Activated CD4-positive, alpha-beta memory T cell treated with anti-CD3 and anti-CD28 coated beads for 36 hours (primary cell): ENCODE measurements around the gene XYLT2. TPM values are rescaled to one million over a fixed set of nuclear protein-coding genes. Genes with fewer than 3 reads are reported as not detected.

Experiments
- CTCF ChIA-PET: fragments of 350-600 bp; sonication (Branson Sonifier 250); formaldehyde crosslinking; loops from one replicate; lab custom pipeline; 2021; ENCODE audit warnings: antibody characterized with exemption, inconsistent platforms; lab: Charles Lee
- POLR2A ChIA-PET: fragments of 350-600 bp; sonication (Branson Sonifier 250); formaldehyde crosslinking; loops from one replicate; lab custom pipeline; 2021; ENCODE audit warnings: antibody characterized with exemption; lab: Charles Lee
- DNase-seq: peaks from one replicate; pipeline ENCODE4 v3.0.0-alpha.2; 2020
- H3K27ac Mint-ChIP-seq: one replicate; pipeline ENCODE4 v1.8.0; 2021; ENCODE audit warnings: mixed read lengths
- H3K27me3 Mint-ChIP-seq: one replicate; pipeline ENCODE4 v1.8.0; 2021; ENCODE audit warnings: mixed read lengths
- H3K36me3 Mint-ChIP-seq: one replicate; pipeline ENCODE4 v1.8.0; 2021; ENCODE audit warnings: mixed read lengths
- H3K4me1 Mint-ChIP-seq: one replicate; pipeline ENCODE4 v1.8.0; 2021; ENCODE audit warnings: low read depth, mixed read lengths
- H3K4me3 Mint-ChIP-seq: one replicate; pipeline ENCODE4 v1.8.0; 2021; ENCODE audit warnings: mild to moderate bottlenecking, mixed read lengths
- H3K9me3 Mint-ChIP-seq: one replicate; pipeline ENCODE4 v1.8.0; 2021; ENCODE audit warnings: mixed read lengths
- intact Hi-C: fragments of 100-400 bp; cut with micrococcal nuclease; formaldehyde crosslinking; loops from one replicate; pipeline ENCODE4 v1.15.1; 2023
- total RNA-seq, 2 experiments: library from RNA; stranded (reverse); gene quantifications; one replicate each; pipeline ENCODE4 v1.2.3, GENCODE V29; 2021

Gene XYLT2
- total RNA-seq, 2 experiments from 2014 or later: 41.3 to 43.3 TPM

GRCh38 chr17:50359005-50359699 lies 13.2 kb downstream of the XYLT2 start:
- H3K4me3 Mint-ChIP-seq: no peak overlapping the region
- H3K36me3 Mint-ChIP-seq: peaks cover 16% of the 10 kb centered on the region
- peaks cover 9% of the 10 kb centered on the region for H3K4me1 Mint-ChIP-seq
- ChIA-PET POLR2A (interaction anchor here (0.6 kb wide), 1 partner anchor 38 kb away, joined by 3 read pairs; the partner anchor contains the start of gene LRRC59), CTCF (interaction anchor here (0.7 to 5.5 kb wide), 7 partner anchors 8 to 335 kb away, joined by 3 to 79 read pairs (median 3); partner anchors contain the start of genes LRRC59 and XYLT2)
- H3K27ac Mint-ChIP-seq: no peak overlapping the region
- H3K27me3 Mint-ChIP-seq: no peaks in the 10 kb centered on the region
- no peaks in the 10 kb centered on the region for H3K9me3 Mint-ChIP-seq
- intact Hi-C loops: no loop called here
- DNase-seq: peak; percentile 8

DNA sequence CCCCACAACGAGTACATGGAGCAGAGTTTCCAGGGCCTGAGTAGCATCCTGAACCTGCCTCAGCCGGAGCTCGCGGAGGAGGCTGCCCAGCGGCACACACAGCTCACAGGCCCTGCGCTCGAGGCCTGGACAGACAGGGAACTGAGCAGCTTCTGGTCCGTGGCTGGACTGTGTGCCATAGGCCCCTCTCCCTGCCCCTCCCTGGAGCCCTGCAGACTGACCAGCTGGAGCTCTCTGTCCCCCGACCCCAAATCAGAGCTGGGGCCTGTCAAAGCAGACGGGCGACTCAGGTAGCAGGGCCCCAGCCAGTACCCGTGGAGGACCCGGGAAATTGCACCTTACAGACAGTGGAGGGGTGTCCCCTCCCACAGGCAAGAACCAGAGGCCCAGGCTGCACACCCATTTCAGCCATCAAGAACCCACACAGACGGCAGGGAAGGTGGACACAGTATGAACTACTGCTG lies 14.1 kb downstream of the XYLT2 start:
- peaks cover 16% of the 10 kb centered on the region for H3K36me3 Mint-ChIP-seq
- no peak overlapping the region for H3K27ac Mint-ChIP-seq
- no peaks in the 10 kb centered on the region for H3K9me3 Mint-ChIP-seq
- peaks cover 9% of the 10 kb centered on the region for H3K4me1 Mint-ChIP-seq
- POLR2A ChIA-PET: interaction anchor here (0.6 kb wide), 1 partner anchor 37 kb away, joined by 3 read pairs; the partner anchor contains the start of gene LRRC59
- no peak overlapping the region for H3K4me3 Mint-ChIP-seq
- peak; percentile 7 for DNase-seq
- CTCF ChIA-PET: interaction anchor here (0.7 to 5.5 kb wide), 5 partner anchors 9 to 37 kb away, joined by 3 to 79 read pairs (median 4); partner anchors contain the start of genes LRRC59 and XYLT2
- H3K27me3 Mint-ChIP-seq: no peaks in the 10 kb centered on the region
- intact Hi-C loops: loop anchor here (5.0 kb wide), 1 partner anchor 37 kb away; the partner anchor contains the start of gene LRRC59

DNA sequence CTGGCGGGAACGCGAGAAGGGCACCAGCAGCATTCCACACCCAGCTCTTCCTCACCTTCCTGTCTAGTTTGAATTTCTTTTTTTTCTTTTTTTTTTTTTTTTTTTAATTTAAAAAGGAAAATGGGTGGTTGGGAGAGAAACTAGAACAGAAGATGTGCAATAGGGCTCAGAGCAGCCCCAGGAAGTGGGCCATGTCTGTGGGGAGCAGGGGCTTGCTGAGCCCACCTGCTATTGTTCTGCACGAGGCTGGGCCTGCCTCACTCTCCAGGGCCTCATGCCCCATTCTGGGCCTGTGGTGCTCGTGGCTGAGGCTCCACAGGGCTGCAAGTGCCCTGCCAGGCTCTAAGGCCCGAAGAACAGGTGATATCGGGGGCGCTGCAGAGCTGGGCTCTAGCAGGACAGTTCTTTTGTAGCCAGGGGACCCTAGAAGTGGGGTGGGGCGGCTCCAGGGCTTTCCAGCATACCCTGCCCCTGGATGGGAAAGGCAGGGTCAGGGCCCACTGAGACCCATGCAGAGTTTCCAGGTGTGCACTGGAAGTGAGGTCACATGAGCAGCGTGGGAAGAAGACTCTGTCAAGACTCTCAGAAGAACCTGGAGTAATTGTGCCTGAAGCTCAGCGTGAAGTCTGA lies 14.7 kb downstream of the XYLT2 start:
- Mint-ChIP-seq H3K4me1 (peaks cover 9% of the 10 kb centered on the region), H3K27ac (no peak overlapping the region), H3K27me3 (no peaks in the 10 kb centered on the region), H3K4me3 (no peak overlapping the region), H3K36me3 (peaks cover 15% of the 10 kb centered on the region), H3K9me3 (no peaks in the 10 kb centered on the region)
- ChIA-PET CTCF (interaction anchor here (1.0 to 5.5 kb wide), 11 partner anchors 9 to 803 kb away, joined by 3 to 79 read pairs (median 6); partner anchors contain the start of genes EME1, LRRC59, MRPL27 and XYLT2), POLR2A (interaction anchor here (0.9 to 1.9 kb wide), 3 partner anchors 13 to 37 kb away, joined by 3 to 12 read pairs (median 3); partner anchors contain the start of genes EME1 and LRRC59)
- intact Hi-C loops: loop anchor here (5.0 kb wide), 1 partner anchor 37 kb away; the partner anchor contains the start of gene LRRC59
- DNase-seq: peak; percentile 7

DNA sequence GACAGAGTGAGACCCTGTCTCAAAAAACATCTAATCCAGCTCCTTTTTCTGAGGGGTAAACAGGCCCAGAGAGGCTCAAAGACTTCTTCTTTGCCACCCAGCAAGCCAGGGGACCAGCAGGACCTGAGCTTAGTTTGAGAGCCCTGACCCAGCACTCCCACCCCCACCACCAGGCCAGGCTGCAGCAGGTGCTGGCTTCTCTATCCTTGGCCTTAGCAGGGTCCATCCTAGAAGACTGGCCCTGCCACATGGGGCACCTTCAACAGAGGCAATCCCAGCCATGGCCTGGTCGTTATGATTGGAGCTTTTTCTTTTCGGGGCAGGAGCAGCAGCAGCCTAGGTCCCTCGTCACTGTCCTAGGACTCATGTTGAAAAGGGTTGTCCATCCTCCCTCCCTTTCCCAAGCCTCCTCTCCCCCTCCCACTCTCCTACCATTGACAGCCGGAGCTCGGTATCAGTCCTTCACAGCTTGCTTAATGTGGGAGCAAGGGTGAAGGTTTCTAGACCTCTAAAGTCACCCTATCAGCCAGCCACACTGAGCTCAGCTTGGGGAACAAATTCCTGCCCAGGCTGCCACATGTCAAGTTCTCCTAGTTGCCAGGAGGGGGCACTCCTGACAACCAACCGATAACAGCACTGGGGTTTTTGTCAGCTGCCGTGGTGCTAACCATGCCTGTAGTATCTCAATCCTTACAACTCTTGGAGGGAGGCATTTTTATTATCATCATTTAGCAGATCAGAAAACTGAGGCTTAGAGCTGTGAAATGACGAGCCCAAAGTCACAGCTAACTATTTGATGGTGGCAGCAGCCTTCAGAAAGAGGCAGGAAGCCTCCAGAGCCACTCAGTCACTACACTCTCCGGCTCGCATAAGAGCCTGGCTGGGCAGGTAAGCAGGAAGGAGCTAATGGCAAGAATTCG lies 15.9 kb downstream of the XYLT2 start:
- POLR2A ChIA-PET: interaction anchor here (0.9 to 1.9 kb wide), 6 partner anchors 9 to 63 kb away, joined by 3 to 12 read pairs (median 3); partner anchors contain the start of genes EME1 and LRRC59
- peak; percentile 75 for DNase-seq

DNA sequence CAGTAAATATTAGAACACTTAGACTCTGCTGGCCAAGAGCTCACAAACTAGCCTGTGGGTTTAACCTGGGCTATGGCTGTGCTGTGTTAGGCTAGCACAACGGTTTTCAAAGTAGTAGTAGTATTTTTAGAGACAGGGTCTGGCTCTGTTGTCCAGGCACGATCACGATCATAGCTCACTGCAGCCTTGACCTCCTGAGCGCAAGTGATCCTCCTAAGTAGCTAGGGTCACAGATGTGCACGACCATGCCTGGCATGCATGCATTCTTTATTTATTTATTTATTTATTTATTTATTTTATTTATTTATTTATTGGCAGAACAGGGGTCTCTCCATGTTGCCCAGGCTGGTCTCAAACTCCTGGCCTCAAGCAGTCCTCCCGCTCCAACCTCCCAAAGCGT lies 16.7 kb downstream of the XYLT2 start:
- no peaks in the 10 kb centered on the region for H3K27me3 Mint-ChIP-seq
- DNase-seq: peak; percentile 2
- H3K36me3 Mint-ChIP-seq: peaks cover 15% of the 10 kb centered on the region
- CTCF ChIA-PET: interaction anchor here (0.6 to 5.5 kb wide), 25 partner anchors 10 to 270 kb away, joined by 3 to 79 read pairs (median 6); partner anchors contain the start of genes COL1A1, EME1, LRRC59 and MRPL27
- POLR2A ChIA-PET: interaction anchor here (0.6 to 1.9 kb wide), 4 partner anchors 9 to 236 kb away, joined by 3 to 12 read pairs (median 5); partner anchors contain the start of gene LRRC59
- peak overlapping the region; percentile 75 for H3K27ac Mint-ChIP-seq
- intact Hi-C loops: loop anchor here (1.0 to 5.0 kb wide), 2 partner anchors 35 to 117 kb away; partner anchors contain the start of gene LRRC59
- peaks cover 9% of the 10 kb centered on the region for H3K4me1 Mint-ChIP-seq
- no peaks in the 10 kb centered on the region for H3K9me3 Mint-ChIP-seq
- H3K4me3 Mint-ChIP-seq: no peak overlapping the region

More for the DNA sequence above, 15.9 kb downstream of the XYLT2 start:
- intact Hi-C loops: loop anchor here (1.0 to 5.0 kb wide), 2 partner anchors 35 to 117 kb away; partner anchors contain the start of gene LRRC59
- Mint-ChIP-seq H3K36me3 (peaks cover 16% of the 10 kb centered on the region), H3K9me3 (no peaks in the 10 kb centered on the region), H3K4me3 (no peak overlapping the region), H3K4me1 (peaks cover 9% of the 10 kb centered on the region), H3K27ac (peak overlapping the region; percentile 75), H3K27me3 (no peaks in the 10 kb centered on the region)
- CTCF ChIA-PET: interaction anchor here (0.6 to 5.5 kb wide), 31 partner anchors 11 to 804 kb away, joined by 3 to 79 read pairs (median 4); partner anchors contain the start of genes COL1A1, EME1, LRRC59 and MRPL27

DNA sequence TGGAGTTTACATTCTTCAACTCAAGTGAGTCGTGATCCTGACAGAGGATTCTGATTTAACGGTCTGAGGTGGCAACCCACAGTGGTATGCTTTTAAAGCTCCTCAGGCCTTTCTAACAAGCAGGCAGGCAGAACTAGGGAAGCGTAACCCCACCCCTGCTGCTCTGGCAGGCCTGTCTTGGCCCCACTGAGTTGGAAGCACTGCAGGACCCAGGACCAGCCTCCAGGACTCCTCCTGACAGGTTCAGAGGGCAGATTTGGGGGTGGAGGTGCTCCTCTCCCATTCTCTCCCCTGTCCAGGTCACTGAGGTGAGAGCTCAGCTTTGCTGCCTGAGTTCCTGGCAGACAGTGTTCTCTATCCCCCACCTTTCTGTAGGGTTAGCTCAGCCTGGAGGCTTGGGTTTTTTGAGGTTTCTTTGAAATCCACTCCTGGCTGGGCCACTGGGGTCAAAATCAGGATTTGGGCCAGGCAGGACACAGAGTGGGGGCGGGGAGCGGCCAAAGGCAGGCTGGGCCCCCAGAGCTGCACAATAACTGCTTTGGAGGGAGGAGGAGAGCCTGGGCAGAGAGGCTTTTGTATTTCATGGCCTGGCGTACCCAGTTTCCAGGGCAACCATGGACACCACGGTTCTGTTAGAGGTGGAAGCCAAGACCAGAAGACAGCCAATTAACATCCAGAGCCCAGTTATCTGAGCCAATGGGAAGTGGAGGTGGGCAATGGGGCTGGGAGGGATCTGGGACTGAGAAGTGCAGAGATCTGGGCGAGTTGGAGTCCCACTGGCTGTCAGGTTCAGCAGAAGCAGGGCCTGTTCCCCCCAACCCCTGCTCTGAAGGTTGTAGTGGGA lies 17.5 kb downstream of the XYLT2 start:
- no peak overlapping the region for H3K4me3 Mint-ChIP-seq
- H3K9me3 Mint-ChIP-seq: no peaks in the 10 kb centered on the region
- intact Hi-C loops: loop anchor here (5.0 kb wide), 1 partner anchor 34 kb away; the partner anchor contains the start of gene LRRC59
- peaks cover 9% of the 10 kb centered on the region for H3K4me1 Mint-ChIP-seq
- H3K27me3 Mint-ChIP-seq: no peaks in the 10 kb centered on the region
- ChIA-PET CTCF (interaction anchor here (1.4 to 5.5 kb wide), 7 partner anchors 9 to 163 kb away, joined by 8 to 79 read pairs (median 37); partner anchors contain the start of genes COL1A1, EME1, LRRC59 and MRPL27), POLR2A (interaction anchor here (1.4 kb wide), 1 partner anchor 10 kb away, joined by 5 read pairs; no protein-coding TSS in a partner anchor)
- DNase-seq: peak; percentile 4
- peaks cover 15% of the 10 kb centered on the region for H3K36me3 Mint-ChIP-seq
- no peak overlapping the region for H3K27ac Mint-ChIP-seq

GRCh38 chr17:50364061-50364458 lies 18.1 kb downstream of the XYLT2 start:
- no peak for DNase-seq
- H3K36me3 Mint-ChIP-seq: peaks cover 15% of the 10 kb centered on the region
- intact Hi-C loops: loop anchor here (5.0 kb wide), 1 partner anchor 33 kb away; the partner anchor contains the start of gene LRRC59
- H3K9me3 Mint-ChIP-seq: no peaks in the 10 kb centered on the region
- POLR2A ChIA-PET: no interaction called here
- CTCF ChIA-PET: interaction anchor here (2.2 to 5.5 kb wide), 3 partner anchors 9 to 33 kb away, joined by 6 to 79 read pairs (median 50); partner anchors contain the start of genes EME1, LRRC59 and MRPL27
- no peaks in the 10 kb centered on the region for H3K27me3 Mint-ChIP-seq
- H3K27ac Mint-ChIP-seq: no peak overlapping the region
- no peak overlapping the region for H3K4me3 Mint-ChIP-seq
- peaks cover 9% of the 10 kb centered on the region for H3K4me1 Mint-ChIP-seq

GRCh38 chr17:50364715-50365114 lies 18.8 kb downstream of the XYLT2 start:
- H3K27me3 Mint-ChIP-seq: no peaks in the 10 kb centered on the region
- H3K4me1 Mint-ChIP-seq: peaks cover 9% of the 10 kb centered on the region
- no peak for DNase-seq
- ChIA-PET POLR2A (no interaction called here), CTCF (interaction anchor here (2.2 to 5.5 kb wide), 2 partner anchors 16 to 32 kb away, joined by 6 to 79 read pairs; partner anchors contain the start of gene LRRC59)
- no peaks in the 10 kb centered on the region for H3K9me3 Mint-ChIP-seq
- no peak overlapping the region for H3K27ac Mint-ChIP-seq
- intact Hi-C loops: loop anchor here (5.0 kb wide), 1 partner anchor 33 kb away; the partner anchor contains the start of gene LRRC59
- H3K4me3 Mint-ChIP-seq: no peak overlapping the region
- peaks cover 15% of the 10 kb centered on the region for H3K36me3 Mint-ChIP-seq

DNA sequence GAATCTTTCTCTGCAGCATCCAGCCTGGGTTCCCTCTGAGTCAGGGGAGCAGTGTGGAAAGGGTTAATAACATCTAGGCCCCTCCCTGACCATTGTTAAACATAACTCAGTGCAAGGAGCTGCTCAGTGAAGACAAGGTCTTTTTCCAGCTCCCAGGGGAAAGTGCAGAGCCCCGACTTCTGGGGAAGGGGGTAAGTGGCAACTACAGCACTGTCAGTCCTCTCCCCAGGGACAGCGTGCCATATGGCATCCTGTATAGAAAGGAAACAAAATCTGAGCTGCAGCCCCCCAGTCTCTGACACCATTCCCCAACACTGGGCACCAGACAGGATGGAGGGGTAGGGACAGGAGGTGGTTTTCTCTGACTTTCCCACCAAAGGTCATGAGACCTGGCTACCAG lies 19.2 kb downstream of the XYLT2 start:
- intact Hi-C loops: no loop called here
- POLR2A ChIA-PET: interaction anchor here (0.6 kb wide), 1 partner anchor 32 kb away, joined by 3 read pairs; the partner anchor contains the start of gene LRRC59
- Mint-ChIP-seq H3K27me3 (no peaks in the 10 kb centered on the region), H3K36me3 (peaks cover 17% of the 10 kb centered on the region), H3K4me3 (no peak overlapping the region), H3K4me1 (peaks cover 13% of the 10 kb centered on the region), H3K9me3 (no peaks in the 10 kb centered on the region), H3K27ac (no peak overlapping the region)
- no peak for DNase-seq
- CTCF ChIA-PET: interaction anchor here (2.2 kb wide), 1 partner anchor 16 kb away, joined by 6 read pairs; no protein-coding TSS in a partner anchor
